GM12891 (cell line): Measurements from ENCODE around the gene INSIG1.

Source experiments
- POLR2A ChIP-seq: IDR thresholded peaks from 2 replicates; pipeline ENCODE4 v1.6.1; 2011; ENCODE audit warnings: low read depth, low read length, control low read depth
- POLR2AphosphoS5 ChIP-seq: IDR thresholded peaks from 2 replicates; pipeline ENCODE4 v1.6.1; 2011; ENCODE audit warnings: low read depth, low read length, control low read depth
- TAF1 ChIP-seq: IDR thresholded peaks from 2 replicates; pipeline ENCODE4 v1.6.1; 2011; ENCODE audit warnings: low read depth, low read length, control low read depth

DNA sequence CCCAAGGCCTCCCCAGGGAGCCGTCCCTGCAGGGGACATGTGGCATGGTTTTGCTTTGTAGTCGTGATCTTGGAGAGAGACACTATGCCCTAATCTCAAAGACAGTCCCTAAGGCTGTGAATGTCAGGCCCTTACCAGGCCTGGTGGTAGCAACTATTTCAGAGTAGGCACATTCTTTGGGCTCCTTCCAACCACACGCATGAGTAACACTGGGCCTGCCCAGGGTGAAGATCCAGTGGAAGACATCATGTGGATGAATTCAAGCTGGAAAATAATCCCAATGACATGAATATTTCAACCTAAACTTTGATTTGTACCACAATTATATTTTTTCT, 39.5 kb upstream of the INSIG1 start:
- TF ChIP-seq POLR2AphosphoS5 (no peak), POLR2A (no peak), TAF1 (no peak)
